ENCODE data around the gene LTBR.
"Not testable (repeated sequence)": the region's sequence is repeated elsewhere in the genome, so short reads cannot be mapped to it uniquely, and the experiment has no call there.

Gene LTBR

DNA sequence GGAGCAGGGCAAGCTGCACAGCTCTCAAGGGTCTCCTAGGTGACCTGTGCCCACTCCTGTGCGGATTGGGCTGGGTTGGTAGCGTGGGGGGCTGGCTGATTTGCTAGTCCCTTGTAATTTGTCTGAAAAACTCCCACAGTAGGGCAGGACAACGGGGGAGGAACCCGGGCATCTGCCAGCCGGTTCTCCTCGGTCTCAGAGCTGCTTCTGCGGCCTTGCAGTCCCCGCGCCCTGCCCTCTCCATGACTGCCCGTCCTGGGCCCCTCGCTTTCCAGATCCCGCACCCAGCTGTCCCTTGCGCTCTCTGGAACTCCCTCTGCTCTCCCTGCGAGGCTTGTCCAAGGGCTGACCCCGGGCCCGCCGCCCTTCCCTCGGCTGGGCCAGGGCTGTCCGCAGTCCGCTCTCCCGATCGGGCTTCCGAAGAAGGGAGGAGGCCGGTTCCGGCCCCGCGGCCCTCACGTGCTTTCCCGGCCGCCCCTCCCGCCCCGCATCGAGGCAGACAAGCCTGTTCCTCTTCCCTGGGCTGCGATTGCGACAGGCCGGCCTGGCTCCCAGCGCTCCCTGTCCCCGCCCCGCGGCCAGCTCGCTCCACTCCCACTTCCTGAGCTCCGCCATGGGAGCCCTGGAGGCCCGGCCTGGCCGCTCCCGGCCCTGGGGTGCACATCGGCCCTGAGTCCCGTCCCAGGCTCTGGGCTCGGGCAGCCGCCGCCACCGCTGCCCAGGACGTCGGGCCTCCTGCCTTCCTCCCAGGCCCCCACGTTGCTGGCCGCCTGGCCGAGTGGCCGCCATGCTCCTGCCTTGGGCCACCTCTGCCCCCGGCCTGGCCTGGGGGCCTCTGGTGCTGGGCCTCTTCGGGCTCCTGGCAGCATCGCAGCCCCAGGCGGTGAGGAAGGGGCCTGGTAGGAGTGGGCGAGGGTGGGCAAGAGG lies at the start of gene LTBR:
TSS of gene LTBR (plus strand) at position 591 of the 927 bp plus-strand sequence. CDS start at position 788, 197 bp downstream.
- peak; percentile 80 for DNase-seq

DNA sequence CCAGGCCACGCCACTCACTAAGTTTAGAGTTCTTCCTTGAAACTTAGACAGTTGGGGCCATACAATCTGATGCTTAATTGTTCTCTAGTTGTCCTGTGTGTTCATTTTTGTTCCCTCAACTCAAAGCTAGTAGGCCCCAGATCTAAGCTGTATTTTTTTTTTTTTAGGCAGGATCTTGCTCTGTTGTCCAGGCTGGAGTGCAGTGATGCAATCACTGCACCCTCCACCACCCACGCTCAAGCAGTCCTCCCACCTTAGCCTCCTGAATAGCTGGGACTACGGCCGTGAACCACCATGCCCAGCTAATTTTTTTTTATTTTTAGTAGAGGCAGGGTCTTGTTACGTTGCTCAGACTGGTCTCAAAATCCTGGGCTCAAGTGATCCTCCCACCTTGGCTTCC lies 49.6 kb upstream of the LTBR start:
- no peak for DNase-seq

DNA sequence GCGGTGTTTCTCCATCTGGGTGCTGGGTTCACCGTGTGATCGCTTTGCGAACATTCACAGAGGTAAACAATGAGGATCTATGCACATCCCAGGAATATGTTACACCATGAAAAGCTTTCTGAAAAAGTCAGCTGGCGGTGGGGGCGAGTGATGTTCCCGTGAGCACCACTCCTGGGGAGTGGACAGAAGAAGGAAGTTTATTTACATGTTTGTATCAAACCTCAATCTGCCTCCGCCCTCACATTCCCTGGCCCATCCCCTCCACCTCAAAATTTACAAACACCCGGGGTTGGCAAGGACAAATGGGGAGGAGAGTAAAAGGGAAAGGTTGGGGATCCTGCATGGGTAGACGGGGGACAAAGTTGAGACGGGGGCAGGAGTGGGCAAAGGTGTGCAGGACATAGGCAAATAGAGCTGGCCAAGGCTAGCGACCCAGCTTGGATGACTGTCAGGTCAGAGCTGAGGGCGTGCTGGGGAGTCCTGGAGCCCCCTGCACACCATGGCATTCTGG lies 49.0 kb upstream of the LTBR start:
- no peak for DNase-seq

DNA sequence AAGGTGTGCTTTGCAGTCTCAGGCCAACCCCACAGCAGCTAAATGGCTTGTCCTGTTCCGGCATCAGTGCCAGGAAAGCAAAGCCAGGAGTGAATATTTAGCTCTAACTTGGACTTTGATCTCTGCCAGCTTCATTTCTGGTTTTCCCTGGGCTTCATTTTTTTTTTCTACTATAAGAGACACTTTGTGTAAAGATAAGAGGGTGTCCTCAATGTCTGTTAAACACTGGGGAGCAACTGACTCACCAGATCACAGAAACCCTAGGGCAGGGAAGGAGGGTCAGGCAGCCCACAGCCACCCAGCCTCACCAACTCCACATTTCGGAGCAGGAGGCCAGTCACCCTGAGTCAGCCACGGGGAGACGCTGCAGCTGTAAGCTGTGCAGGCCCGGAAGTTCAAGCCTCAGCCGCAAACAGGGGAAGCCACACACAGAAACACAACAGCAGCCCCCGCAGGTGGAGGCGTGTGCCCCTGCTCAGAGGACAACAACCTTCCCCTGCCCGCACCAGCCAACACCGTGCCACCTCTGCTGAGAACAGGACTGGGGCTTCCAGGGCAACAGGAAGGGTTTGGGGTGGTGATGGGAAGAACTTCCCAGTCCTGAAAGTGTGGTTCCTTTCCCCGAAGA lies 48.4 kb upstream of the LTBR start:
- DNase-seq: peak; percentile 77

DNA sequence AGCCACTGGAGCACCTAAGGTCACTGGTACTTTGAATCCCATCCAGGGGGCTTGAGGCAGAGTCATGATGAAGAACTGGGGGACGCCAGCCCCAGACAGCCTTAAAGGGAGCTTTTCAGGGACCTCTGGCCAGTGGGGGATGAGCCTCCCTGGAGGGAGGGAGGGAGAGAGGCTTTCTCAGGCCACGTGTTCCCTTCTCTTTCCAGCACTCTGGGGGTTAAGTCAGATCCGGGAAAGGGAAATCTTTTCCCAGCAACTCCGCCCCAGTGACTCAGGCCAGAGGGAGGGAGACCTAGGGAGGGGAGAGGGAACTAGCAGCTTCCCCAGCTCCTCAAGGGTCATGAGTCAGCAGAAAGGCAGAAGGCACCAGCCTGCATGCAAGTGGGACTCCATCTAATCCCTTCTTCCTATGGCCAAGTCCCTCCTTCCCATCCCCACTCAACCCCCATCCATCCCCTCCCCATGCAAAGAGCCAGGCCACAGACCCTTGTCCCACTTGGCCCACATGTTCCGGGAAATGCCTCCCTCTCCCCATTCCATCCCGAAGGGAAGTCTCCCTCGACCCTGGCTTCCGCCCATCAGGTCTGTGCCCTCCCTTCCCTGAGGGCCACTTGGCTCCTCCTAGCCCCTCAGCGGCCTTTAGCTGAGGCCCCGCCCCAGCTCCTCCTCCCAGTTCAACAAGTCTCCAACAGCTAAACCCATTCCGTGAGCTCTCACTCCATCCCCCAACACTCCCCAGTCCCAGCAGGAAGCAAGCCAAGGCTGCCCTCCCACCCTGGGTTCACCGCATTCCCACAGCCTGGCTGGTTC lies 47.7 kb upstream of the LTBR start:
- peak; percentile 93 for DNase-seq

DNA sequence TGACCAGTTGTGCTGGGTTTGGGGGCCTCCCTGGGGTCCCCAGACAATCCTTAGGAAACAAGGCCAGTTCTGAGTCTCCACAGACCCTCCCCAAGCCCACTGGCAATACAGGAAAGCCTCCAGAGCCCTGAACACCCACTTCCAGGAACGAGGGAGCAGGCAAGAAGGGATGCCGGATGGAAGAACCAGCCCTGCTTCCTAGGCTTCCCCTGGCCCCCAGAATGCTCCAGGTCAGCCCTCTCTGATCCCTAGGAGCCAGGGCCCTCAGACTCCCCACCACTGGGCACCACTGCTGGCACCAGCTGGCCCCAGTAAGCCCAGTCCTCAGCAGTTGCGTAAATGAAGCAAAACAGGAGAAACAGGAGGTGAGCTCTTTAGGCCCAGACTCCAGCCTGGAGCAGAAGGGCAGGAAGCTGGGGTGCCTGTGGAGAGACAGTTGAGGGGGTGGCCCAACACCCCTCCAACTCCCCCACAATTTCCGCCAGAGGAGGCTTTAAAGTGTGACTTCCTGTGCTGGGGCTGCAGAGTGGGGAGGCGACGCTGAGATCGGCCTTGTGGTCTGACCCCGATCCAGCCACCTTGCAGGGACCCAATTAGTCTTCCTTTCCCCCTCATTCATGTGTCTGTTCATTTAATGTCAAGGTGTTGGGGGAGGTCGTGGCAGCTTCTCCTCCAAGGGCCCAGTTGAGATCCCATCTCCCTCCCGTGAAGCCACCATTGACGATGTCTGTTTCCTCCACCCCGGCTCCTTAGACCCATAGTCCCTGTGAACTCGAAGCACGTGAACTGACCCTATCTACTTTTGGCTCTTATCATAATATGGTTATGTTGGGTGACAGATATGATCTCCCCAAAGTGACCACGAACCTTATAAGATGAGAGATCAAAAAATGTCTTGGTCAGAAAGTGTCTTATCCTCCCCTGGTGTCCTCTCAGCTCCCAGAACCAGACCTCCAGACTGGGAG lies 46.8 kb upstream of the LTBR start:
- DNase-seq: peak; percentile 93

DNA sequence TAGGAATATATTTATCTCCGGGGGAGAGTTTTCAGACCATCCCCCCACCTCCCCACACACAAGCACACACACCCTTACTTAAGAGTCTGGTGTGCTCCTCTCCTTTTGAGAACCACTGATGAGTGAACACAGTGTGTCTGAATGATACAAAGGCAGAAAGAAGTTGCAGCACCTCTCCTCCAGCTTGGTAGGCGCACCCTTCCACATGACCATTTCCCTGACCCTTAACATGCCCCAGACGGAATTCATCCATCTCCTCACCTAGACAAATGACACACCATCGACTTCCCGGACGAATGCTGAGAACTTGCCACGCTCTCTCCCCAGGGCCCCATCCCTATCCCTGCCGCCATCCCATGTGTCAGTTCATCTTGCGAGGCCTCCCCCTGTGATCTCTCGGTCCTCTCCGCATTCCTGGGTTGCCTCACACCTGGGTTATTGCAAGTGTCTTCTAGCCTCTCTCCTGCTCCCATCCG lies 46.0 kb upstream of the LTBR start:
- DNase-seq: no peak

DNA sequence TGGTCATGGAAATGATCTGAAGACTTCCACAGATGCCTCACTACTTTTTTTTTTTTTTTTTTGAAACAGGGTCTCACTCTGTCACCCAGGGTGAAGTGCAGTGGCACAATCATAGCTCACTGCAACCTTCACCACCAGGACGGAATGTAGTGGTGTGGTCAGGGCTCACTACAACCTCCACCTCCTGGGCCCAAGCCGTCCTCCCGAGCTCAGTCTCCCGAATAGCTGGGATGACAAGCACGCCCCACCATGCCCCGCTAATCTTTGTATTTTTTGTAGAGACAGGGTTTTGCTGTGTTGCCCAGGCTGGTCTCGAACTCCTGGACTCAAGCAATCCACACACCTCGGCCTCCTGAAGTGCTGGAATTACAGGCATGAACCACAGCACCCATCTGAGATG lies 45.4 kb upstream of the LTBR start:
- not testable (repeated sequence) for DNase-seq

DNA sequence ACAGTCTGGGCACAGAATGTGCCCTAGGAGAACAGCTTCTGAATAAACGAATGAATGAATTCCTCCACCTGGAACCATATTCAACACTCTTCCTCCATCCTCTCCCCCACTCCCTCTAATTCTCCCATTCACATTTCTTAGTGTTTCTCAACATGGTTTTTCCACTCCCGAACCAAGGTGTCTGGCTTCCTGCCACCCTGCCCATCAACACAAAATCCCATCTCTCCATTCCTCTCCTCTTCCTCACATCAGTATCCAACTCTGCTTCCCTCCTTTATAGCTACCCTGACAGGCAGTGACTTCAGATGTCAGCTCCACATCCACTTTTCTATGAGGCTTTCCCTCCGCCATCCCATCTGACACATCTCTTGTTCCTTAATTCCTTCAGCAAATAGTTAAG lies 45.0 kb upstream of the LTBR start:
- no peak for DNase-seq

DNA sequence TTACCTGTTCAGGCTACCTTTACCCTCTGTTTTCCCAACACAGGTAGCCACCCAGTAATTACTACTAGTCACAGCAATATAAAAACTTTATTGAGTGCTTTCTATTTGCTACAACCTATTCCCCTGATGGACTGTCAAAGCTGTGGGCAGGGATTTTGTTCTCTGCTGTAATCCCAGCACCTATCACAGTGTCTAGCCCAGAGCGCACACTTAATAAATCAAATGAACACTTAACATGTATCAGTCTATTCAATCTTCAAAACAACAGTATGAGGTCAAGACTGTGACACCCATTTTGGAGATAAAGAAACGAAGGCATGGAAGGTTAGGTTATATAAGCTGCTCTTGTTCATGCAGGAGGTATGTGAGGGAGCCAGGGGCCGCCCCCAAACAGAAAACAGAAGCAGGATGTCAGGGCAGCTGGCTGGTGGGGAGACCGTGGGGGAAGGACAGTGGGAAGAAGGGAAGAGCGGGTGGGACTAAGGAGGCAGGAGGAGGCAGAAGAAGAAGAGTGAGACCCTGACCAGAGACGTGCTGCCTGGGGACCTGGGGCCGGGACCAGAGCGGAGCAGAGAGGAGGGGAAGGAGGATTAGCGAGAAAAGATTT lies 43.8 kb upstream of the LTBR start:
- no peak for DNase-seq

DNA sequence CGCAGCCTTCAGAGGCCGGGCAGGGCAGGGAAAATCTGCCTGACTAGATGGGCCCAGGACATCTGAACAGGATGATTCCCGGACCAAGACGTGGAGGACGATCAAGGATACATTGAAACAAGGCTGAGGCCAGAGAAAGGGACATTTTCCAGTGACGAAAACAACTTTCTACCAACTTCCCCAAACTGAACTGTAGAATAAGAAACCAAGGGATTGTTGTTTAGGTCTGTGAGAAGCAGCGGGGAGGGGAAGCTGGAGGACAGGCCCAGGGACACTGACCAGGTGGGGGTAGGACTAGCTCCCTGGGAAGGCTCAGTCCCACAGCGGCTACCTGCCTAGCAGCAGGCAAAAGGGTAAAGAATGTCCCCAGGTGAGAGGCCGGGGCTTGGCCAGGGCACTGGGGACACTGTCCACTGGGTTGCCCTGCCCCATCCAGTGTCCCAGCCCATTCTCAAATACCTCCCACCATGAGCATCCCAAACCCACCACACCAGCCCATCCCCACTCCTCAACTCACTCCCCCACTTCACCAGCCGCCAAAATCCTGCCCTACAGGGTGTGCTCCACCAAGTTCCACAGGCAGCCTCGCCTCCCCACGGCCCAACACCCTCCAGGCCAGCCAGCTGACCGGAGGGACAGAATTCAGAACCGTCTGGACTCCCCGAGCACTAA lies 43.1 kb upstream of the LTBR start:
- DNase-seq: no peak

DNA sequence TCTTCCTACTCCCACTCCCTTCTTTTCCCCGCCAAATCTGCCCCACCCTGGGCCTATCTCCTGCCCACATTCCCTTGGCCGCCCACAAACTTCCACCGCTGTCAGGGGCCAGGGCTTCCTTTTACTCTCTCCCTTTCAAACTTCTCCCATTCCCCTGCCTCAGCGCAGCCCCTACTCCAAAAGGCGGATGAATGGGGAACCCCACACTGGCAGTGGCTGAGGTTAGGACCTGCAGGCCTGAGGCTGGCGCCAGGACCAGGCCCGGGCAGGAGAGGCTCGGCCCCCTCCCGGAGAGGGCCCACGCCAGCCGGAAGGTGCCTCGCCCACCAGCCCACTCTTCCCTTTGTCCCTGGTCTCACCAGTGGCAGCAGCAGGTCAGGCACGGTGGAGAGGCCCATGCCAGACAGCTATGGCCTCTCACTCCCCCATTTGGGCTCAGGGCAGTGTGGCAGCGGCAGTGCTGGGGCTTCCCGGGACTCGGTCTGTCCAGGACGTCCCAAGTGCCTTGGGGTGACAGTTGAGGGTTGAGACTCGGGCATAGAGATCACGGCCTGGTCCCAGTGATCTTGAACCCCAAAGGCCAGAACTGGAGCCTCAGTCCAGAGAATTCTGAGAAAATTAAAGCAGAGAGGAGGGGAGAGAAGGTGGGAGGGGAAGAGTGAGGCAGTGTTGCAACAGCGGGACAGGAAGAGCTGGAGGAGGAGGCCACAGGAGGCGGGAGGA lies 42.4 kb upstream of the LTBR start, which contains the start of gene TNFRSF1A:
TSS of gene TNFRSF1A (minus strand) at position 660 of the 723 bp plus-strand sequence. CDS start at position 398, 262 bp downstream.
- DNase-seq: peak; percentile 85

DNA sequence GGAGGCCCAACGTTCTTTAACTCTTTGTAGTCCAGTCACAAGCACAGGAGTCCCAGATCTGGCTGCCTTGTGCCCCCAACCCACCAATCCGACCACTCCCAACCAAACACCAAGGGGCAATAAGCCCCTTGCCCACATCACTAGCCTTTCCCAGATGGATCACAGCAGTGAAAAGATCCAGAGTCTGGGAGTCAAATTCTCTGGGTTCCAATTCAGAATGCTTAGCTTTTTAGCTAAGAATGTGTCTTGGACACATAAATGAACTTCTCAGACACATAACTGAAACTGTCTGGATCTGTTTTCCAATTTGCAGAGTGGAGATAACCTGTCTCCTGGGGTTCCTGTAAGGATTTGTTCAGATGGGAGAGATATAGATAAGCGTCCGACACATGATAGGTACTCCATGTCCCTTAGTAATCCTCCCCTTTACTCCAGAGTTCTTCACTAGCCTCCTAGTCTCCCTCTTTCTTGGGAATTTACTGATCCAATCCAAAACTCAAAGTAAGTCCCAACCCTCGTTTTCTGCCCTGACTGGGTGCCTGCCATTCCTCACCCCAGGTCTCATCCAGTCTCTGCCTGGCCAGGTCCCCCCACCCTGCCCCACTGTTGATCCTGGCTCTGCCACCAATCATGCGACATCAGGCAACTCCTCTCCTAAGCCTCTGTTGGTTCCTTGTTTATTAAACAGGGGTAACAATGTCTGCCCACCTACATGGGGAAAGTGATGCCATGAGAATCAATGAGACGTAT lies 41.6 kb upstream of the LTBR start:
- no peak for DNase-seq

DNA sequence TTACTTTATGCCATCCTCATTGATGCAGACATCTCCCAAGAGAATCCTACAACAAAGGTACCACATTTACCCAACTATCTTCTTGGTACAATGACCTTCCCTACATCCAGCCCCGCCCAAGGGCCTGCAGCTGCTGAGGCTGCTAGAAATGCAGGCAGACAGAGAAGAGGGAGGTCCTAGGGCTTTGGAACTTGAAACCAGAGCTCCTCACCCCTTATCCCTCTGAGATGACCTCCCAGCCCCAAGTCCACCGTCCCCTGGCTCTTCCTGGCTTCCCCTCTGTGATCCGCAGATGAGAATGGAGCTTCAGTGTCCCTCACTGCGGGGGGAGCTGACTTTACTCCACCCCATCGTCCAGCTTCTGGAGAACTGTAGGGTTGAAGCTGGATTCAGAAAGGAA lies 40.4 kb upstream of the LTBR start:
- no peak for DNase-seq

DNA sequence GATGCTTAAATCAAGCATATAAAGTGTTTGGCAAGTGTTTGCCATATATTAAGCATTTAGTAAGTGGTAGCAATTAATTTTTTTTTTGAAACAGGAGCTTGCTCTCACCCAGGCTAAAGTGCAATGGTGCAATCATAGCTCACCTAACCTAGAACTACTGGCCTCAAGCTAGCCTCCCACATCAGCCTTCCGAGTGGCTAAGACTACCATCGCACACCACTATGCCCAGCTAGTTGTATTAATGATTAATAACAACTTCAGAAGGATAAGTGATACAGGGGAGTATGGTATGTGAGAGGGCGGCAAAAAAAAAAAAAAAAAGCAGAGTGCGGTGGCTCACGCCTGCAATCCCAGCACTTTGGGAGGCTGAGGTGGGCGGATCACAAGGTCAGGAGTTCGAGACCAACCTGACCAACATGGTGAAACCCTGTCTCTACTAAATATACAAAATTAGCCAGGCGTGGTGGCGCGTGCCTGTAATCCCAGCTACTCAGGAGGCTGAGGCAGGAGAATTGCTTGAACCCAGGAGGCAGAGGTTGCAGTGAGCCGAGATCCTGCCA lies 39.8 kb upstream of the LTBR start:
- not testable (repeated sequence) for DNase-seq

DNA sequence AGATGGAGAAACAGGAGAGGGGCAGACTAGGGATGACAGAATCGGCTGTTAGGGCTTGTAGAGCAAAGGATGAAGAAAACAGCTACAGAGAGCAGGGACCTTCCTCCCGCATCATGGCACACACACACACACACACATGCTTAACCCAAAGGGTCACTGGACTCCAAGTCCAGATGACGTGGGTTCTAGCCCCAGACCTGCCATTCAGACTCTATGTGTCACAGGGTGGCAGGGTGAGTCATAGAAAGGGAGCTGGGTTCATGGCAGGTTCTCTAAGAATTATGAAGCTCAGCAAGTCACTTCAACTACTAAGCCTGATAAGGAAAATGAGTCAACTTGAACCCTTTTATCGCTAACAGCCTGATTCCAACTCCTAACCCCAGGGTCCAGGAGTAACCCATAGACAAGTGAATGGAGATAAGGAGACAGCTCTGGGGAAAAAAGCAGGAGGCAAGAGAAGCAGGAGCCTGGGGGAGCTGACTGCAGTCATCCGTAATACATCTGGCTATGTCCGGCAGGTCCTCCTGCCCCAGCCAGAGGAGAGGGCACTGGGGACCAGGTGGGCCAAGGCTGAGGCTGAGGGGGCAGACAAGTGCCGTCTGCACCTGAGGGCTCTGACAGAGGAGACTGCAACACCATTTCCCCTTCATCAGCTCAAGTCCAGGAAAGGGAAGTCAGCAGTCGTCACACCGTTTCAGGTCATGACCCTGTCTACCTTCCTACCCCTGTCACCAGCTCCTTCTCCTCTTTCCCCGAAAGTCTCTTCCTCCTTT lies 38.5 kb upstream of the LTBR start:
- DNase-seq: no peak

DNA sequence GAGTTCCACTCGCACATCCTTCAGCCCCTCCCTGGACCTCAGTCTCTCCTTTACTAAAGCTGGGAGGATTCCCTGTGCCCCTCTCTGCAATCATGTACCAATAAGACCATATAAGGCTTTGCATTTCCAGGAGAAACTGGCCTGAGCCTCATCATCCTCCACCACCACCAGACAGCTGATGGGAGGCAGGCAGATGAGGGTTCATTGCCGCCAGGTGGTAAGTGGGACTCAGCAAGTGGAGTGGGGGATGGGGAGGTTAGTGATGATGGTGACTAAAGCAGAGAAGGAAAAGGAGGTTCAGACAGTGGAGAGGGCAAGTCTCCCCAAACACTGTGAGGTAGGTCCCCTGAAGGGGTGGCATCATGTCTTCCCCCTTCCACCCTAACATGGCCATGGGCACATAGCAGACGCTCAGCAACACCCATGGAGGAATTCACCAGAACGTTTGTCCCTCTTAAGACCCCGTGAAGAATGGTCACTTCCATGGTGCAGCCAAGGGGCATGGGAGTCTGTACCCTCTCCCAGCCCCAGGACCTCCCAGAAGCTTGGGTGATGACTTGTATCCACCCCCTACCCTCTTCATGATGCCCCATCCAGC lies 37.6 kb upstream of the LTBR start:
- DNase-seq: no peak

DNA sequence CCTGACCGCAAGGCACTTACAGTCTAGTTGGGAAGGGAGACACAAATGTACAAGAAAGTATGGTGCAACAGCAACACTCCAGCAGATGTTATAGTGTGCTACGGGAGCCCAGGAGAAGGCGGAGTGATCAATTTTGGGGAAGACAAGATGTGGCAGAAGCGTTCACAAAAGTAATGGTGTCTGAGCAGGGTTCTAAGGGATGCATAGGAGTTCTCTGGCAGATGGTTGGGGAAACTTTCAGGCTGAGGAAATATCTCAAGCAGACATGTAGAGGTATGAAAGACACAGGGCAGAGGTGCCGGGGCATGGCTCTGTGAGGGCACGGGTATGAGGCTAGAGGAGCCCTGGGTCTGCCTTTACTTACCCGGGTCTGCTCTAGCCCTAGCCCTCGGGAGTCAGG lies 37.0 kb upstream of the LTBR start:
- no peak for DNase-seq
